K562 (cell line): ENCODE measurements around the gene SPOUT1. TPM values are rescaled to one million over a fixed set of nuclear protein-coding genes. Genes with fewer than 3 reads are reported as not detected.

ENCODE experiments used
- ARID1B ChIP-seq: fragments of 450-650 bp; IDR thresholded peaks from 2 replicates; pipeline ENCODE4 v1.6.1; 2016; ENCODE audit warnings: antibody characterized with exemption, mild to moderate bottlenecking, inconsistent platforms
- FOXK2 ChIP-seq, 2 experiments: fragments of 450-650 bp; IDR thresholded peaks in 1 of 2; conservative IDR thresholded peaks in 1 of 2; 2 replicates each; pipeline ENCODE4 v1.6.1; 2016; ENCODE audit warnings: low read depth in 2 of 2, mild to moderate bottlenecking in 1 of 2
- GATAD2A ChIP-seq: fragments of 450-650 bp; IDR thresholded peaks from 2 replicates; pipeline ENCODE4 v1.6.1; 2017
- MCM7 ChIP-seq, 2 experiments: fragments of 450-650 bp; IDR thresholded peaks; 2 replicates each; pipeline ENCODE4 v1.6.1; 2016 to 2018
- SMAD2 ChIP-seq: fragments of 150-350 bp; IDR thresholded peaks from 2 replicates; pipeline ENCODE4 v1.6.1; 2014; ENCODE audit warnings: low read depth, mild to moderate bottlenecking, low read length
- THAP7 ChIP-seq: fragments of 250-450 bp; sonication (Bioruptor Pico); IDR thresholded peaks from 2 replicates; pipeline ENCODE4 v1.5.0; 2021
- THRAP3 ChIP-seq: fragments of 450-650 bp; IDR thresholded peaks from 2 replicates; pipeline ENCODE4 v1.6.1; 2016; ENCODE audit warnings: mild to moderate bottlenecking, inconsistent platforms, borderline replicate concordance
- ZBTB7A ChIP-seq: IDR thresholded peaks from 2 replicates; pipeline ENCODE4 v1.6.1; 2011; ENCODE audit warnings: low read depth, mild to moderate bottlenecking, low read length, moderate library complexity, borderline replicate concordance; ENCODE audit not compliant: control insufficient read depth
- ZFPM2 ChIP-seq: fragments of 250-450 bp; sonication (Bioruptor Pico); IDR thresholded peaks from 2 replicates; pipeline ENCODE4 v1.5.1; 2022; ENCODE audit warnings: mild to moderate bottlenecking
- ZNF639 ChIP-seq, 2 experiments: fragments of 200-800 bp in 1 of 2; sonication (Bioruptor generic) in 1 of 2; sonication (generic) in 1 of 2; formaldehyde crosslinking in 1 of 2; IDR thresholded peaks in 1 of 2; conservative IDR thresholded peaks in 1 of 2; 2 replicates each; pipeline versions ENCODE4 v1.5.0 to v1.6.1; 2016 to 2020; ENCODE audit warnings: missing compliant biosample characterization in 1 of 2, missing genetic modification characterization in 1 of 2, missing genetic modification reagents in 1 of 2
- ZNF778 ChIP-seq: fragments of 450-650 bp; formaldehyde crosslinking; IDR thresholded peaks from 2 replicates; pipeline ENCODE4 v1.4.0; 2020; ENCODE audit warnings: mild to moderate bottlenecking, moderate library complexity
- polyA plus RNA-seq, 8 experiments: library from polyadenylated mRNA; depleted of rRNA in 4 of 8; stranded (reverse) in 5 of 8; unstranded in 3 of 8; fragments of >200 nt; fragmentation: Nextera tagmentation in 2 of 8; fragmentation: Illumina TruSeq in 1 of 8; extraction: Ambion mirVana in 2 of 8; extraction: Trizol in 1 of 8; gene quantifications; 2 replicates each; pipeline versions ENCODE4 v1.2.1 to v1.2.3, GENCODE V29; 2011 to 2014; ENCODE audit warnings: inconsistent platforms in 1 of 8, missing spikeins in 1 of 8
- total RNA-seq, 7 experiments: library from RNA; depleted of rRNA in 6 of 7; stranded (reverse); fragments of >200 nt in 6 of 7; fragmentation: Illumina TruSeq in 2 of 7; extraction: Trizol in 2 of 7; gene quantifications; 2 replicates each; pipeline versions ENCODE4 v1.2.1 to v1.2.3, GENCODE V29; 2011 to 2021; ENCODE audit warnings: low replicate concordance in 1 of 7
- TF ChIP-seq, protein P1 (sequence below): fragments of 450-650 bp; IDR thresholded peaks from 2 replicates; pipeline ENCODE4 v1.6.1; 2016; ENCODE audit warnings: low read depth

The SPOUT1 gene
- total and polyA plus RNA-seq, 9 of the 15 experiments (the other 6 are each of a cell fraction or from before 2014, with no cell fraction given), result 10.6 to 121 (median 37.4) TPM

DNA sequence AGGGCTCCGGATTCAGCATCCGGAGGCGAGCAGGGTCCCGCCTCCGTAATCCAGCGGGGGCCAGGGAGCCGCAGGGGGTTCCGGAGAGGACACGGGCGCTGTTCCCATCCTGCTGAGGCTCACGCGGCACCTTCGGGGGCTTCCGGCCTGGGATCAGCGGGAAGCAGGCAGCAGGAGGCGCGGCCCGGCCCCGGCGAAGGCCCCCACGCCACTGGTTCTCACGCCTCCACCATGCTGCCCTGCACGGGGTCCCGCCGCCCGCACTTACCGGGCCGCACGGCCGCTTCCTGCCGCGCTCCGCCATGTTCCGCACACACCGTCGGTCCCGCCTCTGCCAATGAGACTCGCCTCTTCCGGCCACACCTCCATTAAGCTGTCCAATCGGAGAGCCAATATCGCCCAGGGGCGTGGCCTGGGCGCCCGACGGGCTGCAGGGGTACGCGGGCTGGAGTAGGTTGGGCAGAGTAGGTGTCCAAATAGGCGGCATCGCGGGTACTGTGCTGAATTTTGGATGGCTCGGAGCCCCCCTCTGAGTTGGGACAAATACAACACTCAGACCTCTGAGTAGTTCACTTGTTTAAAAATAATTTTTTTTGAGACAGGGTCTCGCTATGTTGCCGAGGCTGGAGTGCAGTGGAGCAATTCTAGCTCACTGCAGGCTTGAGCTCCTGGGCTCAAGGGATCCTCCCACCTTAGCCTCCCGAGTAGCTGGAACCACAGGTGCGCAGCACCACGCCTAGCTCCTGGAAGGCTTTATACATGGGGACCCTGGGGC, at the start of gene SPOUT1 (continued):
- TF ChIP-seq, protein P1, sequence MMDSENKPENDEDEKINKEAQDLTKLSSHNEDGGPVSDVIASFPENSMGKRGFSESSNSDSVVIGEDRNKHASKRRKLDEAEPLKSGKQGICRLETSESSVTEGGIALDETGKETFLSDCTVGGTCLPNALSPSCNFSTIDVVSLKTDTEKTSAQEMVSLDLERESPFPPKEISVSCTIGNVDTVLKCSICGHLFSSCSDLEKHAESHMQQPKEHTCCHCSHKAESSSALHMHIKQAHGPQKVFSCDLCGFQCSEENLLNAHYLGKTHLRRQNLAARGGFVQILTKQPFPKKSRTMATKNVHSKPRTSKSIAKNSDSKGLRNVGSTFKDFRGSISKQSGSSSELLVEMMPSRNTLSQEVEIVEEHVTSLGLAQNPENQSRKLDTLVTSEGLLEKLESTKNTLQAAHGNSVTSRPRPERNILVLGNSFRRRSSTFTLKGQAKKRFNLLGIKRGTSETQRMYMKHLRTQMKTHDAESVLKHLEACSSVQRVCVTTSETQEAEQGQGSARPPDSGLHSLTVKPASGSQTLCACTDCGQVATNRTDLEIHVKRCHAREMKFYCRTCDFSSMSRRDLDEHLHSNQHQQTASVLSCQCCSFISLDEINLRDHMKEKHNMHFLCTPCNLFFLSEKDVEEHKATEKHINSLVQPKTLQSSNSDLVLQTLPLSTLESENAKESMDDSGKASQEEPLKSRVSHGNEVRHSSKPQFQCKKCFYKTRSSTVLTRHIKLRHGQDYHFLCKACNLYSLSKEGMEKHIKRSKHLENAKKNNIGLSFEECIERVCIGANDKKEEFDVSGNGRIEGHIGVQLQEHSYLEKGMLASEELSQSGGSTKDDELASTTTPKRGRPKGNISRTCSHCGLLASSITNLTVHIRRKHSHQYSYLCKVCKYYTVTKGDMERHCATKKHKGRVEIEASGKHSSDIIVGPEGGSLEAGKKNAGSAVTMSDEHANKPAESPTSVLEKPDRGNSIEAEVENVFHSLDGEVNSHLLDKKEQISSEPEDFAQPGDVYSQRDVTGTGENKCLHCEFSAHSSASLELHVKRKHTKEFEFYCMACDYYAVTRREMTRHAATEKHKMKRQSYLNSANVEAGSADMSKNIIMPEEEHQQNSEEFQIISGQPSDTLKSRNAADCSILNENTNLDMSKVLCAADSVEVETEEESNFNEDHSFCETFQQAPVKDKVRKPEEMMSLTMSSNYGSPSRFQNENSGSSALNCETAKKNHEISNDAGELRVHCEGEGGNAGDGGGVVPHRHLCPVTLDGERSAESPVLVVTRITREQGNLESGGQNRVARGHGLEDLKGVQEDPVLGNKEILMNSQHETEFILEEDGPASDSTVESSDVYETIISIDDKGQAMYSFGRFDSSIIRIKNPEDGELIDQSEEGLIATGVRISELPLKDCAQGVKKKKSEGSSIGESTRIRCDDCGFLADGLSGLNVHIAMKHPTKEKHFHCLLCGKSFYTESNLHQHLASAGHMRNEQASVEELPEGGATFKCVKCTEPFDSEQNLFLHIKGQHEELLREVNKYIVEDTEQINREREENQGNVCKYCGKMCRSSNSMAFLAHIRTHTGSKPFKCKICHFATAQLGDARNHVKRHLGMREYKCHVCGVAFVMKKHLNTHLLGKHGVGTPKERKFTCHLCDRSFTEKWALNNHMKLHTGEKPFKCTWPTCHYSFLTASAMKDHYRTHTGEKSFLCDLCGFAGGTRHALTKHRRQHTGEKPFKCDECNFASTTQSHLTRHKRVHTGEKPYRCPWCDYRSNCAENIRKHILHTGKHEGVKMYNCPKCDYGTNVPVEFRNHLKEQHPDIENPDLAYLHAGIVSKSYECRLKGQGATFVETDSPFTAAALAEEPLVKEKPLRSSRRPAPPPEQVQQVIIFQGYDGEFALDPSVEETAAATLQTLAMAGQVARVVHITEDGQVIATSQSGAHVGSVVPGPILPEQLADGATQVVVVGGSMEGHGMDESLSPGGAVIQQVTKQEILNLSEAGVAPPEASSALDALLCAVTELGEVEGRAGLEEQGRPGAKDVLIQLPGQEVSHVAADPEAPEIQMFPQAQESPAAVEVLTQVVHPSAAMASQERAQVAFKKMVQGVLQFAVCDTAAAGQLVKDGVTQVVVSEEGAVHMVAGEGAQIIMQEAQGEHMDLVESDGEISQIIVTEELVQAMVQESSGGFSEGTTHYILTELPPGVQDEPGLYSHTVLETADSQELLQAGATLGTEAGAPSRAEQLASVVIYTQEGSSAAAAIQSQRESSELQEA, result no peak
- TF ChIP-seq ZNF778 (CRISPR knock-in tag) (no peak), THRAP3 (no peak), GATAD2A (no peak), SMAD2 (no peak), THAP7 (CRISPR knock-in tag) (no peak), ARID1B (no peak), ZFPM2 (CRISPR knock-in tag) (no peak), ZNF639 (CRISPR knock-in tag; conservative IDR thresholded peaks at IDR 0.05 in 1 of 2, IDR thresholded peaks at IDR 0.05 in 1 of 2) (0 out of 4 replicates have a peak, but pooled peaks of 1 of the 2 experiments have one; percentile 56), ZBTB7A (peak; percentile 22; the same call in 1 of the 2 replicates), FOXK2 (conservative IDR thresholded peaks at IDR 0.05 in 1 of 2, IDR thresholded peaks at IDR 0.05 in 1 of 2; ENCODE audit: low read depth in 2 of 2) (0 out of 4 replicates have a peak, but pooled peaks of 1 of the 2 experiments have one; percentile 23), MCM7 (IDR thresholded peaks at IDR 0.05) (no peak)
